Duodenal mucosa (tissue), 2 donors: Measurements from ENCODE around the gene EIF3I.
A peak's percentile ranks its signal among the peaks of the same experiment; 100 is the strongest.

Experiments
- H3K27ac ChIP-seq: one replicate; pipeline ENCODE4 v1.7.0; 2013; ENCODE audit warnings: low read depth, low read length
- H3K27me3 ChIP-seq, 2 donors: one replicate each; pipeline ENCODE4 v1.7.0; 2013; ENCODE audit warnings: low read length in 2 of 2, control low read depth in 1 of 2; ENCODE audit not compliant: insufficient read depth in 2 of 2, control insufficient read depth in 1 of 2
- H3K36me3 ChIP-seq, 2 donors: one replicate each; pipeline ENCODE4 v1.7.0; 2013; ENCODE audit warnings: low read length in 2 of 2, control low read depth in 1 of 2; ENCODE audit not compliant: insufficient read depth in 2 of 2, control insufficient read depth in 1 of 2
- H3K4me1 ChIP-seq, 2 donors: one replicate each; pipeline ENCODE4 v1.7.0; 2013; ENCODE audit warnings: low read length in 2 of 2, control low read depth in 1 of 2; ENCODE audit not compliant: insufficient read depth in 2 of 2, control insufficient read depth in 1 of 2
- H3K4me3 ChIP-seq, 2 donors: one replicate each; pipeline ENCODE4 v1.7.0; 2013; ENCODE audit warnings: low read length in 2 of 2, low read depth in 1 of 2
- H3K9ac ChIP-seq, 2 donors: one replicate each; pipeline ENCODE4 v1.7.0; 2013; ENCODE audit warnings: low read length in 2 of 2, low read depth in 1 of 2
- H3K9me3 ChIP-seq, 2 donors: one replicate each; pipeline ENCODE4 v1.7.0; 2013; ENCODE audit warnings: low read length in 2 of 2, control low read depth in 1 of 2; ENCODE audit not compliant: control insufficient read depth in 1 of 2

Gene EIF3I

GRCh38 chr1:32231843-32232432 is 9.7 kb downstream of the EIF3I start:
- no peaks in the 10 kb centered on the region for H3K27me3 ChIP-seq
- H3K4me1 ChIP-seq = no peaks in the 10 kb centered on the region
- H3K9ac ChIP-seq = no peak overlapping the region
- H3K36me3 ChIP-seq = peaks cover 21 to 44% of the 10 kb centered on the region in 2 donors
- no peak overlapping the region for H3K4me3 ChIP-seq
- H3K27ac ChIP-seq = no peak overlapping the region
- no peaks in the 10 kb centered on the region for H3K9me3 ChIP-seq

GRCh38 chr1:32232558-32233304 is 10.5 kb downstream of the EIF3I start:
- Histone ChIP-seq H3K27ac (no peak overlapping the region), H3K9ac (no peak overlapping the region), H3K4me3 (no peak overlapping the region), H3K9me3 (no peaks in the 10 kb centered on the region), H3K36me3 (peaks cover 19 to 36% of the 10 kb centered on the region in 2 donors), H3K27me3 (no peaks in the 10 kb centered on the region), H3K4me1 (no peaks in the 10 kb centered on the region)

DNA sequence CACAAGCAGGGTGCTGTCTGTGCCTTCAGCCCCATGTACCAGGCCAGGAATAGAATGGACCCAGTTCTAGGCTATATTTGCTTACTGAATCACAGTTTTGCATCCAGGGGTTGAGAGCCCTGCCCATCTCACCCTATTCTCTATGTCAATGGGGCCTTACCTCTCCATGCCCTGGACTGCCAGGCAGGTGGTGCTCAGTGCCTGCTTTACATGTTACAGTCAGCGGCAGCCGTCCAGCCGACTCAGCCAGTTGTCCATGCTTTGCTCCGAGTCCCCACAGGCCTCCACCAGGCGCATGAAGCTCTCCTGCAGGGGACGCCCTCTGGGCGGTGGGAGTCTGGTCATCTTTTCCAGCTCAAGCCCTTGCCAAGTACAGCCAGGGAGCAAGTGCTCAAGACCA is 12.6 kb downstream of the EIF3I start:
- Histone ChIP-seq H3K27me3 (no peaks in the 10 kb centered on the region), H3K4me1 (peaks cover 0 to 3% of the 10 kb centered on the region in 2 donors), H3K36me3 (peaks cover 8 to 22% of the 10 kb centered on the region in 2 donors), H3K4me3 (no peak overlapping the region), H3K9ac (no peak overlapping the region), H3K9me3 (no peaks in the 10 kb centered on the region), H3K27ac (no peak overlapping the region)

- no peaks in the 10 kb centered on the region for H3K36me3 ChIP-seq
- H3K4me3 ChIP-seq = peak overlapping the region in 1 of 2 donors; percentile 71
- no peak overlapping the region for H3K27ac ChIP-seq
- no peak overlapping the region for H3K9ac ChIP-seq
- H3K4me1 ChIP-seq = peaks cover 0 to 24% of the 10 kb centered on the region in 2 donors
- no peaks in the 10 kb centered on the region for H3K27me3 ChIP-seq
- H3K9me3 ChIP-seq = no peaks in the 10 kb centered on the region
Measured at GRCh38 chr1:32239337-32239736, 17.1 kb downstream of the EIF3I start.

- Histone ChIP-seq H3K27me3 (no peaks in the 10 kb centered on the region), H3K36me3 (no peaks in the 10 kb centered on the region), H3K27ac (peak overlapping the region; percentile 32), H3K4me3 (peak overlapping the region; percentile 71 to 86), H3K9ac (peak overlapping the region; percentile 59 to 64), H3K4me1 (peaks cover 0 to 24% of the 10 kb centered on the region in 2 donors), H3K9me3 (no peaks in the 10 kb centered on the region)
Measured at GRCh38 chr1:32239790-32240139, 17.6 kb downstream of the EIF3I start.

GRCh38 chr1:32240140-32240951 is 18.1 kb downstream of the EIF3I start:
- H3K9ac ChIP-seq = peak overlapping the region; percentile 59 to 64
- no peaks in the 10 kb centered on the region for H3K9me3 ChIP-seq
- no peaks in the 10 kb centered on the region for H3K36me3 ChIP-seq
- peaks cover 0 to 24% of the 10 kb centered on the region in 2 donors for H3K4me1 ChIP-seq
- no peaks in the 10 kb centered on the region for H3K27me3 ChIP-seq
- peak overlapping the region; percentile 71 to 86 for H3K4me3 ChIP-seq
- H3K27ac ChIP-seq = peak overlapping the region; percentile 36

DNA sequence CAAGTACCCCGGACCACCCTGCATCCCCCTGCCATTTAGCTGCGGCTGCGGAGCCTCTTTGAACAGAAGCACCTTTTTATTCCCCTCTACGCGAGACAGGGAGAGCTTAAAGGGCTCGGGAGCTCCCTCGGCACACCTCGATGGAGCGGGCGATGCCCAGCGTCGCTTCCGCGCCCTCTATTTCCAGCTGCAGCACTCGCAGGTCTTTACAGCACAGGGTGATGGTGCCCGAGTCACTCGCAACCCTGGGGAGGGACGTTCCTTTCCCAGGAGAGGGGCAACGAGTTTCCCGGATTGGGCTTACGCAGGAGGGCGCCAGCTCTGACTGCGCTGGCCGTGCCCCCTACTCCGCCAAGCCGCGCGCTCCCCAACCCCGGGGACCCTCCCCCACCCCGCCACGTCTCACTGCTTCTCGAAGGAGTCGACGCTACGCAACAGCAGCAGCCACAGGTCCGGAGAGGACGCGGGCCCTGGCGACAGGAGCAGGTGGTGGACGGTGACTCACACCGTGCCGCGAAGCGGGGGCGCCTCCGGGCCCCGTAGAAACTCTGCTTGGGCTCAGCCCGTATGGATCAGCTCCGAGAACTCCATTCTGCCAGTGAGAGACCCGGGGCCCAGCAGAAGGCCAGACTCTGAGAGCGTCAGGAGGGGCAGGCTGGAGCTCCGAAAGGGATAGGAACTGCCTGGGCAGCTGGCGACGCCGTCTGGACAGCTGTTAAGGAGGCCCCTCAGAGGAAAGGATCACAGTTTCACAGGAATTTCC is 19.0 kb downstream of the EIF3I start:
- H3K9ac ChIP-seq = peak overlapping the region; percentile 59 to 64
- H3K27me3 ChIP-seq = no peaks in the 10 kb centered on the region
- H3K4me3 ChIP-seq = peak overlapping the region; percentile 71 to 86
- H3K9me3 ChIP-seq = no peaks in the 10 kb centered on the region
- H3K4me1 ChIP-seq = peaks cover 0 to 24% of the 10 kb centered on the region in 2 donors
- H3K27ac ChIP-seq = peak overlapping the region; percentile 36
- H3K36me3 ChIP-seq = no peaks in the 10 kb centered on the region

- H3K9me3 ChIP-seq = no peaks in the 10 kb centered on the region
- H3K4me3 ChIP-seq = no peak overlapping the region
- H3K4me1 ChIP-seq = peaks cover 0 to 29% of the 10 kb centered on the region in 2 donors
- no peaks in the 10 kb centered on the region for H3K27me3 ChIP-seq
- no peak overlapping the region for H3K9ac ChIP-seq
- no peak overlapping the region for H3K27ac ChIP-seq
- H3K36me3 ChIP-seq = no peaks in the 10 kb centered on the region
Measured at GRCh38 chr1:32242341-32242851, 20.2 kb downstream of the EIF3I start.

GRCh38 chr1:32246888-32247273 is 24.7 kb downstream of the EIF3I start, which contains the start of gene FAM167B:
FAM167B (plus strand) TSS chr1:32247222; CDS start chr1:32247422, 200 bp downstream.
- no peaks in the 10 kb centered on the region for H3K27me3 ChIP-seq
- H3K36me3 ChIP-seq = no peaks in the 10 kb centered on the region
- H3K4me3 ChIP-seq = no peak within 1 kb of the TSS
- peak within 1 kb of the TSS; percentile 17 for H3K27ac ChIP-seq
- no peak within 1 kb of the TSS for H3K9ac ChIP-seq
- peaks cover 11 to 32% of the 10 kb centered on the region in 2 donors for H3K4me1 ChIP-seq
- no peaks in the 10 kb centered on the region for H3K9me3 ChIP-seq
